Left lung (tissue), 10 donors: ENCODE measurements around the gene SERPINA5. TPM values are rescaled to one million over a fixed set of nuclear protein-coding genes. Genes with fewer than 3 reads are reported as not detected.

Experiments
- ATAC-seq: fragments of 200-7000 bp; cut with Tn5 transposase; one replicate; pipeline ENCODE4 v1.9.1; 2020; ENCODE audit warnings: moderate library complexity
- DNase-seq, 4 donors: peaks; one replicate each; pipeline ENCODE4 v3.0.0-alpha.2; 2013 to 2020
- H3K27ac ChIP-seq, 2 donors: fragments of 200-600 bp; sonication (generic) in 1 of 2; one replicate each; pipeline versions ENCODE4 v1.5.0 to v1.8.0; 2020 to 2021
- H3K27me3 ChIP-seq, 2 donors: fragments of 200-600 bp; sonication (generic) in 1 of 2; one replicate each; pipeline versions ENCODE4 v1.5.0 to v1.8.0; 2020 to 2021
- H3K36me3 ChIP-seq, 2 donors: fragments of 200-600 bp; sonication (generic) in 1 of 2; one replicate each; pipeline versions ENCODE4 v1.5.0 to v1.8.0; 2020 to 2021
- H3K4me1 ChIP-seq, 2 donors: fragments of 200-600 bp; one replicate each; pipeline ENCODE4 v1.8.0; 2021
- H3K4me3 ChIP-seq, 2 donors: fragments of 200-600 bp; sonication (generic) in 1 of 2; one replicate each; pipeline versions ENCODE4 v1.5.0 to v1.8.0; 2020 to 2021; ENCODE audit warnings: mild to moderate bottlenecking in 1 of 2
- H3K9me3 ChIP-seq, 2 donors: fragments of 200-600 bp; sonication (generic) in 1 of 2; one replicate each; pipeline versions ENCODE4 v1.5.0 to v1.8.0; 2020 to 2021
- CTCF ChIP-seq, 2 donors: fragments of 200-600 bp; sonication (generic) in 1 of 2; IDR thresholded peaks; one replicate each; pipeline versions ENCODE4 v1.5.0 to v1.8.0; 2021; ENCODE audit warnings: antibody characterized with exemption in 2 of 2
- intact Hi-C, 2 donors: fragments of 100-400 bp; cut with DNase I; formaldehyde crosslinking; loops; one replicate each; pipeline versions ENCODE4 v1.11.2 to v1.14.2; 2022
- polyA plus RNA-seq, 6 donors: library from polyadenylated mRNA; unstranded; fragments of 120-200 nt; gene quantifications; one replicate each; pipeline ENCODE4 v1.2.1, GENCODE V29; 2013; ENCODE audit not compliant: insufficient read length in 6 of 6
- total RNA-seq, 2 donors: library from RNA; stranded (reverse); fragmentation: NEBNext Ultra II Directional; extraction: Animal tissue kit (Norgen Biotek cat#: 25700); gene quantifications; one replicate each; pipeline ENCODE4 v1.2.1, GENCODE V29; 2021
- donor health status: DM: no; HTN: yes; CAD: no.
- donor health status: DM: no; HTN: no; CAD: no.

SERPINA5 gene
- total and polyA plus RNA-seq, 8 donors = 0.26 to 3.2 (median 0.70) TPM

DNA sequence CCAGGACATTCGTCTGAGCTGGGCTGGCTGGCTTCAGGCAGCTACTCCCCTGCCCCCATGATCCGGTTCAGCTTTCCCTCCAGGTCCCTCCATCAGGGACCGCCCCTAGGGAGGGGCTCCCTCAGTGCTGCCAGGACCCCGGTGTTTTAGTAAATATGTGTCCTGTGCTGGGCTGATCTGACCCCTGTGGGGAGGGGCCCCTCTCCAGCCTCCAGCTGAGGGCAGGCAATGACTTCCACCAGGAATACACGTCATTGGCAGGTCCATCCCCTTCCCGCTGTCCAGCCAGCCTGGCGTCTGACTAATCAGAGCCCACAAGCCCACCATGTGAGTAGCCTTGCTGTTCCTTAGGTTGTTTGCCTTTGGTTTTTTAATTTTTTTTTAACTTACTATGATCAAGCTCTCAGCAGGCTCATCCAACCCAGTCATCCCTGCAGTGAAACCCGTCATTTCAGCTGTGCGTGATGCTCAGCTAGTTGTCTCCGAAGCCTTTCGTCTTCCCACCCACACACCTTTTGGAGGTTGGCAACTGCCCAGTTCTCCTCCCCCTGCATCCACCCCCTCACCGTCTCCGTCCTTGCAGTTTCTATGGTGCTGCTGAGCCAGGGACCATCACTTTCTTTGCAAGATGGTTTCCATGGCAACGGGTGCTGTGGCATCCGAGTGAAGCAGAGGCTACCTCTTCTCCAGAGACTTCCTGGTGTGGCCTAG is 35.9 kb upstream of the SERPINA5 start:
- no peaks in the 10 kb centered on the region for H3K4me1 ChIP-seq
- H3K27me3 ChIP-seq = peaks cover 0 to 20% of the 10 kb centered on the region in 2 donors
- intact Hi-C loops = no loop called here
- TF ChIP-seq CTCF (IDR thresholded peaks at IDR 0.05) = no peak
- no peaks in the 10 kb centered on the region for H3K36me3 ChIP-seq
- H3K9me3 ChIP-seq = peaks cover 0 to 11% of the 10 kb centered on the region in 2 donors
- no peak overlapping the region for H3K27ac ChIP-seq
- H3K4me3 ChIP-seq = no peak overlapping the region
- DNase-seq (no peak), ATAC-seq (no peak)

- Histone ChIP-seq H3K27me3 (peaks cover 0 to 21% of the 10 kb centered on the region in 2 donors), H3K36me3 (no peaks in the 10 kb centered on the region), H3K4me1 (no peaks in the 10 kb centered on the region), H3K4me3 (no peak overlapping the region), H3K27ac (no peak overlapping the region), H3K9me3 (peaks cover 0 to 11% of the 10 kb centered on the region in 2 donors)
- no peak for TF ChIP-seq CTCF (IDR thresholded peaks at IDR 0.05)
- ATAC-seq = no peak
- intact Hi-C loops = no loop called here
- no peak for DNase-seq
These were observed 34.0 kb upstream of the SERPINA5 start for GRCh38 chr14:94547151-94547680.

- Histone ChIP-seq H3K4me3 (no peak overlapping the region), H3K9me3 (peaks cover 0 to 11% of the 10 kb centered on the region in 2 donors), H3K27me3 (peaks cover 0 to 21% of the 10 kb centered on the region in 2 donors), H3K36me3 (no peaks in the 10 kb centered on the region), H3K27ac (no peak overlapping the region), H3K4me1 (no peaks in the 10 kb centered on the region)
- intact Hi-C loops = no loop called here
- DNase-seq (no peak), ATAC-seq (no peak)
- no peak for TF ChIP-seq CTCF (IDR thresholded peaks at IDR 0.05)
These were observed 33.5 kb upstream of the SERPINA5 start for GRCh38 chr14:94547726-94548125.

GRCh38 chr14:94548131-94548998 is 32.9 kb upstream of the SERPINA5 start:
- ATAC-seq (no peak), DNase-seq (no peak)
- no peak overlapping the region for H3K4me3 ChIP-seq
- intact Hi-C loops = no loop called here
- no peaks in the 10 kb centered on the region for H3K36me3 ChIP-seq
- H3K9me3 ChIP-seq = peaks cover 0 to 11% of the 10 kb centered on the region in 2 donors
- H3K27me3 ChIP-seq = peaks cover 0 to 21% of the 10 kb centered on the region in 2 donors
- no peak for TF ChIP-seq CTCF (IDR thresholded peaks at IDR 0.05)
- no peak overlapping the region for H3K27ac ChIP-seq
- no peaks in the 10 kb centered on the region for H3K4me1 ChIP-seq
